ENCODE results near the gene LUC7L.

The LUC7L gene

GRCh38 chr16:181565-182021 lies 47.7 kb downstream of the LUC7L start:
- H2BK15ac ChIP-seq (ENCODE audit: low read length) = no peak overlapping the region
- H3K18ac ChIP-seq (ENCODE audit: low read length) = peak overlapping the region; percentile 8
- no peak overlapping the region for H3K4me3 ChIP-seq (ENCODE audit: low read length in 2 of 2)
- H2AK5ac ChIP-seq (ENCODE audit: low read depth, low read length) = peak overlapping the region; percentile 63
- H3K27ac ChIP-seq (replicated peaks; ENCODE audit: low read length) = no peak overlapping the region
- no peak for DNase-seq (ENCODE audit: low spot score)
- H3K14ac ChIP-seq (ENCODE audit: low read length) = peak overlapping the region; percentile 56
- peaks cover 0 to 11% of the 10 kb centered on the region in 2 donors for H3K4me1 ChIP-seq (ENCODE audit: control insufficient read depth in 2 of 2, insufficient read depth in 1 of 2, low read depth in 1 of 2, low read length in 2 of 2)
- H4K91ac ChIP-seq (ENCODE audit: low read depth, low read length, poor library complexity) = no peak overlapping the region
- no peak overlapping the region for H2BK120ac ChIP-seq (ENCODE audit: low read depth, low read length)
- no CpG with 5 or more reads among the region's 22 CpGs for WGBS, 2 donors (ENCODE audit: extremely low coverage in 2 of 2, insufficient read length in 2 of 2, insufficient replicate concordance in 1 of 2)
- no peak overlapping the region for H3K9ac ChIP-seq (ENCODE audit: low read depth, low read length, poor library complexity)
- H2AFZ ChIP-seq (ENCODE audit: low read length) = no peak overlapping the region
- H3K23ac ChIP-seq (ENCODE audit: low read depth, low read length, poor library complexity) = peak overlapping the region; percentile 94
- H2BK5ac ChIP-seq (ENCODE audit: low read length) = no peak overlapping the region
- no peak overlapping the region for H4K8ac ChIP-seq (ENCODE audit: low read depth, low read length)
- H3K4ac ChIP-seq (ENCODE audit: low read length) = no peak overlapping the region
- no peaks in the 10 kb centered on the region for H3K79me1 ChIP-seq (ENCODE audit: low read depth, low read length)
- H3K9me3 ChIP-seq (replicated peaks in 1 of 2; ENCODE audit: control insufficient read depth in 2 of 2, insufficient read depth in 1 of 2, low read depth in 1 of 2, low read length in 2 of 2) = peaks cover 0 to 3% of the 10 kb centered on the region in 2 donors
- no peak overlapping the region for H2BK12ac ChIP-seq (ENCODE audit: low read length)
- peaks cover 12 to 34% (median 27%) of the 10 kb centered on the region in 3 experiments for H3K27me3 ChIP-seq (ENCODE audit: control insufficient read depth in 3 of 3, insufficient read depth in 3 of 3, low read depth in 1 of 3, low read length in 3 of 3)
- H3K36me3 ChIP-seq (replicated peaks in 1 of 2; ENCODE audit: control insufficient read depth in 2 of 2, insufficient read depth in 2 of 2, low read length in 2 of 2) = peaks cover 14 to 19% of the 10 kb centered on the region in 2 donors
- H3K4me2 ChIP-seq (ENCODE audit: insufficient read depth, low read length, poor library complexity, severe bottlenecking) = no peak overlapping the region

DNA sequence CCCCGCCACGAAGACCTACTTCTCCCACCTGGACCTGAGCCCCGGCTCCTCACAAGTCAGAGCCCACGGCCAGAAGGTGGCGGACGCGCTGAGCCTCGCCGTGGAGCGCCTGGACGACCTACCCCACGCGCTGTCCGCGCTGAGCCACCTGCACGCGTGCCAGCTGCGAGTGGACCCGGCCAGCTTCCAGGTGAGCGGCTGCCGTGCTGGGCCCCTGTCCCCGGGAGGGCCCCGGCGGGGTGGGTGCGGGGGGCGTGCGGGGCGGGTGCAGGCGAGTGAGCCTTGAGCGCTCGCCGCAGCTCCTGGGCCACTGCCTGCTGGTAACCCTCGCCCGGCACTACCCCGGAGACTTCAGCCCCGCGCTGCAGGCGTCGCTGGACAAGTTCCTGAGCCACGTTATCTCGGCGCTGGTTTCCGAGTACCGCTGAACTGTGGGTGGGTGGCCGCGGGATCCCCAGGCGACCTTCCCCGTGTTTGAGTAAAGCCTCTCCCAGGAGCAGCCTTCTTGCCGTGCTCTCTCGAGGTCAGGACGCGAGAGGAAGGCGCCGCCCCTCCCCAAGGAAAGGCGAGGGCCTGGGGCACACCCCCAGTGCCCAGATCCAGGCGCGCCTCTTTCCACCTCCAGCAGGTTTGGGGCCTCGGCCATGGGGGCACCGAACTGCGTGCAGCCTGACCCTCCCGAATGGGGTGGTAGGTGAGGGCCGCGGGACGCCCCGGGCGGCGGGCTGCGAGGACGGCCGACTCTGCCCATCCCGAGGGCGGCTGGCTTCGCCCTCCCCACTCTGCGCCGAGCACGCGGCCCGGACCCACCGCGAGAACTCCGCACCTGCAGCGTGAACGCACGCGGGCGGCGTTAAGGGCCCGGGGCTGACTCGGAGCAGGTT lies 48.3 kb downstream of the LUC7L start:
- Histone ChIP-seq H3K36me3 (replicated peaks in 1 of 2; ENCODE audit: control insufficient read depth in 2 of 2, insufficient read depth in 2 of 2, low read length in 2 of 2) (peaks cover 14 to 19% of the 10 kb centered on the region in 2 donors), H4K8ac (ENCODE audit: low read depth, low read length) (no peak overlapping the region), H3K4ac (ENCODE audit: low read length) (no peak overlapping the region), H3K9ac (ENCODE audit: low read depth, low read length, poor library complexity) (peak overlapping the region; percentile 90), H2BK5ac (ENCODE audit: low read length) (no peak overlapping the region), H3K18ac (ENCODE audit: low read length) (peak overlapping the region; percentile 94), H3K9me3 (replicated peaks in 1 of 2; ENCODE audit: control insufficient read depth in 2 of 2, insufficient read depth in 1 of 2, low read depth in 1 of 2, low read length in 2 of 2) (peaks cover 0 to 3% of the 10 kb centered on the region in 2 donors), H3K4me1 (ENCODE audit: control insufficient read depth in 2 of 2, insufficient read depth in 1 of 2, low read depth in 1 of 2, low read length in 2 of 2) (peaks cover 0 to 11% of the 10 kb centered on the region in 2 donors), H3K27ac (replicated peaks; ENCODE audit: low read length) (no peak overlapping the region), H2AFZ (ENCODE audit: low read length) (peak overlapping the region; percentile 89), H3K23ac (ENCODE audit: low read depth, low read length, poor library complexity) (peak overlapping the region; percentile 94), H2BK15ac (ENCODE audit: low read length) (no peak overlapping the region), H3K4me3 (ENCODE audit: low read length in 2 of 2) (peak overlapping the region; percentile 49 to 71), H3K27me3 (ENCODE audit: control insufficient read depth in 3 of 3, insufficient read depth in 3 of 3, low read depth in 1 of 3, low read length in 3 of 3) (peaks cover 12 to 37% (median 29%) of the 10 kb centered on the region in 3 experiments), H3K14ac (ENCODE audit: low read length) (peak overlapping the region; percentile 89), H3K4me2 (ENCODE audit: insufficient read depth, low read length, poor library complexity, severe bottlenecking) (peak overlapping the region; percentile 86), H2BK12ac (ENCODE audit: low read length) (no peak overlapping the region), H4K91ac (ENCODE audit: low read depth, low read length, poor library complexity) (no peak overlapping the region), H2BK120ac (ENCODE audit: low read depth, low read length) (no peak overlapping the region), H3K79me1 (ENCODE audit: low read depth, low read length) (no peaks in the 10 kb centered on the region), H2AK5ac (ENCODE audit: low read depth, low read length) (peak overlapping the region; percentile 63)
- peak; percentile 80 for DNase-seq (ENCODE audit: low spot score)
- no CpG with 5 or more reads among the region's 89 CpGs for WGBS, 2 donors (ENCODE audit: extremely low coverage in 2 of 2, insufficient read length in 2 of 2, insufficient replicate concordance in 1 of 2)

DNA sequence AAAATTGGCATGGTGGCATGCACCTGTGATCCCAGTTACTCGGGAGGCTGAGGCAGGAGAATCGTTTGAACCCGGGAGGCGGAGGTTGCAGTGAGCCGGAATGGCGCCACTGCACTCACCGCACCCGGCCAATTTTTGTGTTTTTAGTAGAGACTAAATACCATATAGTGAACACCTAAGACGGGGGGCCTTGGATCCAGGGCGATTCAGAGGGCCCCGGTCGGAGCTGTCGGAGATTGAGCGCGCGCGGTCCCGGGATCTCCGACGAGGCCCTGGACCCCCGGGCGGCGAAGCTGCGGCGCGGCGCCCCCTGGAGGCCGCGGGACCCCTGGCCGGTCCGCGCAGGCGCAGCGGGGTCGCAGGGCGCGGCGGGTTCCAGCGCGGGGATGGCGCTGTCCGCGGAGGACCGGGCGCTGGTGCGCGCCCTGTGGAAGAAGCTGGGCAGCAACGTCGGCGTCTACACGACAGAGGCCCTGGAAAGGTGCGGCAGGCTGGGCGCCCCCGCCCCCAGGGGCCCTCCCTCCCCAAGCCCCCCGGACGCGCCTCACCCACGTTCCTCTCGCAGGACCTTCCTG lies 49.1 kb downstream of the LUC7L start, which contains the start of gene HBQ1:
HBQ1 (plus strand) TSS at position 359 of the 575 bp plus-strand sequence; CDS start at position 387, 28 bp downstream.
- Histone ChIP-seq H2BK15ac (ENCODE audit: low read length) (no peak within 1 kb of the TSS), H3K14ac (ENCODE audit: low read length) (peak within 1 kb of the TSS; percentile 89), H3K23ac (ENCODE audit: low read depth, low read length, poor library complexity) (peak within 1 kb of the TSS; percentile 94), H3K36me3 (replicated peaks in 1 of 2; ENCODE audit: control insufficient read depth in 2 of 2, insufficient read depth in 2 of 2, low read length in 2 of 2) (peaks cover 10 to 12% of the 10 kb centered on the region in 2 donors), H3K4me3 (ENCODE audit: low read length in 2 of 2) (peak within 1 kb of the TSS; percentile 49 to 71), H2AK5ac (ENCODE audit: low read depth, low read length) (peak within 1 kb of the TSS; percentile 63), H4K8ac (ENCODE audit: low read depth, low read length) (no peak within 1 kb of the TSS), H3K18ac (ENCODE audit: low read length) (peak within 1 kb of the TSS; percentile 94), H4K91ac (ENCODE audit: low read depth, low read length, poor library complexity) (no peak within 1 kb of the TSS), H3K79me1 (ENCODE audit: low read depth, low read length) (no peaks in the 10 kb centered on the region), H3K4me1 (ENCODE audit: control insufficient read depth in 2 of 2, insufficient read depth in 1 of 2, low read depth in 1 of 2, low read length in 2 of 2) (peaks cover 0 to 11% of the 10 kb centered on the region in 2 donors), H3K27me3 (ENCODE audit: control insufficient read depth in 3 of 3, insufficient read depth in 3 of 3, low read depth in 1 of 3, low read length in 3 of 3) (peaks cover 16 to 44% (median 35%) of the 10 kb centered on the region in 3 experiments), H3K4ac (ENCODE audit: low read length) (no peak within 1 kb of the TSS), H2BK12ac (ENCODE audit: low read length) (no peak within 1 kb of the TSS), H3K27ac (replicated peaks; ENCODE audit: low read length) (no peak within 1 kb of the TSS), H2AFZ (ENCODE audit: low read length) (peak within 1 kb of the TSS; percentile 89), H3K9ac (ENCODE audit: low read depth, low read length, poor library complexity) (peak within 1 kb of the TSS; percentile 90), H3K4me2 (ENCODE audit: insufficient read depth, low read length, poor library complexity, severe bottlenecking) (peak within 1 kb of the TSS; percentile 86), H2BK5ac (ENCODE audit: low read length) (no peak within 1 kb of the TSS), H3K9me3 (replicated peaks in 1 of 2; ENCODE audit: control insufficient read depth in 2 of 2, insufficient read depth in 1 of 2, low read depth in 1 of 2, low read length in 2 of 2) (peaks cover 0 to 6% of the 10 kb centered on the region in 2 donors), H2BK120ac (ENCODE audit: low read depth, low read length) (no peak within 1 kb of the TSS)
- DNase-seq (ENCODE audit: low spot score) = peak; percentile 31
- WGBS, 2 donors (ENCODE audit: extremely low coverage in 2 of 2, insufficient read length in 2 of 2, insufficient replicate concordance in 1 of 2) = no CpG with 5 or more reads among the region's 59 CpGs

All from neuronal stem cell (in vitro differentiated cells).